Measurements from ENCODE around the gene ZNF423.

The ZNF423 gene

DNA sequence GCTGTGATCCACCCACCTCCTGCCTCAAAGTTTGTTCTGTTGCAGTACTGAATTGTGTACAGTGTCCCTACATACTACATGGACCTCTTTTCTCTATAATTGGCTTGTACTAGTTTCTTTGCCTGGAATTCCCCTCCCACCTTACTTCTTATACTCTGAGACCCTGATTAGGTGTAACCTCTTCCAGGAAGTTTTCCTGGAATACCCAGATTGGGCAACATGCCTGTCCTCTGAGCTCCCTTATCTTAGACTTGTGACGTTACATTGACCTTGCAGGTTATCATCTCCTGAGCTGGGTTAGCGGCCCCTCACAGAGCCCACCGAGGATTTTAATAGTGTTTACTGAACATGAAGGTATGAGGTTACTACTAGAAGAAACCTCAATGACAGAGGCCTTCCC is 237.0 kb downstream of the ZNF423 start:
- DNase-seq = no peak

DNA sequence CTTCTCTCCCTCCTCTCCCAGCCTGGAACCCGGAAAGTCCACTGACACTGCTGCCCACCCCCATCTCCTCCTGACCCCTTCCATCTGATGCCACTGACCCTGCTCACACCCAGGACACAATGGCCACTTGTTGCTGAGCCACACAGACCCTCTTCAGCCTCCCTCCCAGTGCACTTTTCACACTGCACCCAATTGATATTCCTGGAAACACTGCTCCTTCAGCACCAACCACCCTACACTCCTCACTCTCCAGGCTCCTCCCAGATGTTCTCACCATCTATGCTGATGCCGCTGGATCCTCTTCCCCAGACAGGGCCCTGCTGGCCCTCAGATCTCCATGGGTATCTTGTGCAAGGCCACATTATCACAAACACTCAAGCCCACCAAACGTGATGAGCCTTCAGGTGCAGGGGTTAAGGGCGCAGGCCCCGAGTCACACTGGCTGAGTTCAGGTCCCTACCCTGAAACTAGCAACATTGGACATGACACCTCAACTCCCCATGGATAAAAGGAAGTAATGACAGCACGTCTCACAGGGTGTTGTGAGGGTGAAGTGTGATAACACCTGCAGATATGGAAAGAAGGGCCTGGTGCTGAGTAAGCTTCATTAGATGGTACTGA is 238.1 kb downstream of the ZNF423 start:
- DNase-seq = no peak

DNA sequence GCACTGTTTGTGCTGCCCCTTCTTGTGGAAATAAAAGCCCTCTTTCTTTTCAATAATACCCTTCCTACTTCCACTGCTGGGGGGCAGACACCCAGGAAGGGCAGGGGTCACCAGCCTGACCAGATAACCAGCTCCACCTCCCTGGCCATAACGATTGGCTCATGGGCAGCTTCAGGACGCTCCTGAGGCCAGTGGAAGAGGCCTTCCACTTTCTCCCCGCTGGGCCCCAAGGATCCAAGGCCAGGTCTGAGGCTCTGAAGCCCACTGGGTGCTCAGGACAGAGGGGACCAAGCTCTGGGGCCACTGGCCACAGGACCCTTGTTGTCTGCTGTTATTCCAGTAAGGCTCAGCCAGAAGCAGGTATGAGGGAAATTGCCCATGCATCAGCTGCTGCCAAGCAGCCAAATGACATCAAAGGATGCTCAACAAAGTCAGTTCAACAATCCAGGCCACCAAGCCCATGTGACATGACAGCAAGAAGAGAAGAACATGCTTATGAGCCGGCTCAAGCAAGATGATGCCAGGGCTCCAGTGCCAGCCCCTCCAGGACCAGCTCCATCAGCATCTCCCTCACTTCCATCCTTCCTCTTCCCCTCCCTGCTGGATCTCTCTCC is 238.8 kb downstream of the ZNF423 start:
- DNase-seq = no peak

DNA sequence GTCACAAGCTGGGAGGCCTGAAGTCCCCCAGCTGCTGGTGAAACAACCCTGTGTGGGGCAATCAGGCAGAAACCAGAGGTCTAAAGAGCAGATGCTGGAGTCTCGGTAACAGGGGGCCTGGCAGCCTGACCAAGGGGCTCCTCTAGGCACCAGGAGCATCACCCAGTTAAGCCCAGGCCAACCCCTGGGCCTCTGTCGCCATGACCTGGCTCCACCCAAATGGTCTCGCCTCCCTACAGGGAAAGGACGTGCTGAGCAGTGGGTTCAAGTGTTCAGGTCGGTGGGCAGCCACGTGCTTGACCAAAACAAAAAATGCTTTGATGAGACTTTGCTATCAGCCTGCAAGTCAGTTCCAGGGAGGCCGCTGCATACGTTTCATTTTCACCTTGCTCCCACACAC is 240.3 kb downstream of the ZNF423 start:
- no peak for DNase-seq

DNA sequence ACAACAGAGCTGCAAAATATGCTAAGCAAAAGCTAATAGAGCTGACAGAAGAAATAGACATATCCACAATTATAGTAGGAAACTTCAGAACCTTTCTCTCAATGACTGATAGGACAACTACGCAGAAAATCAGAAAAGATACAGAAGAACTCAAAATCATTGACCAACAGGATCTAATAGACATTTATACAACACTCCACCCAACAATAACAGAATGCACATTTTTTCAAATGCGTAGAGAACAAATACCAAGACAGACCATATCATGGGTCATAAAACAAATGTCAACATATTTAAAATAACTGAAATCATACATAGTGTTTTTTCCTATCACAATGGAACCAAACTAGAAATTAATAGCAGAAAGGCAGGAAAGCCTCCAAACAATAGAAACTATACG is 244.9 kb downstream of the ZNF423 start:
- no peak for DNase-seq

GRCh38 chr16:49608779-49609178 is 247.1 kb downstream of the ZNF423 start:
- no peak for DNase-seq

GRCh38 chr16:49608098-49608497 is 247.8 kb downstream of the ZNF423 start:
- no peak for DNase-seq

DNA sequence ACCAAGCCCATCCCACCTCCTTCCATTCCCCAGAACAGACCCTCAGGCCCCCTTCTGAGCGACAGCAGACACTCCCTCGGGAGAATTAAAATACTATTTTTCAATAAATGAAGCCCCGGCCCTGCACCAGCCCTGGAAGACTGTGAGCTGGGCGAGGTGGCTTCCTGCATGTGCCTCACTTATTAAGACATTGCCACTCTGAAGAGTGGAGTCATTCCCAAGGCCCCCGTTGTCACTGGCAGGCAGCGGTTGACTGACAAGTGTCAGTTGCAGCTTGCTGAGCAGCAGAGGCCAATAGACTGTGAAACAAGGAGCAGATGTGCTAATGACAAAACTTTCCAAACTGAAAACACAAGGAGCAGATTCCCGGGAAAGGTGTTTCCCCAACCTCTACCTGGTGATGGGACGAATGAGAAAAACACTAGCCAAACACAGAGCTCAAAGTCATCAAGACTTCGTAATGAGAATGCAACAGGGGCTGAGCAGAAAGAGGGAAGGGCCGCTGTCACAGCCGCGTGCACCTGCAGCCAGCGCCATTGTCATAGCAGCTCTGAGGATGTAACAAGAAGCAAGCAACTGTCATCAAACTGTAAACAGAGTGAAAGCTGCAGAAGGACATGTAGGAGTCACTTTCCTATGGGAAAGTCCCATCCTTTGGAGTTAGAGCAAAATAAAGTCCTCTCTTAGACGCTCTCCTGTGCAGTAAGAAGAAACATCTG is 250.2 kb downstream of the ZNF423 start:
- DNase-seq = no peak

DNA sequence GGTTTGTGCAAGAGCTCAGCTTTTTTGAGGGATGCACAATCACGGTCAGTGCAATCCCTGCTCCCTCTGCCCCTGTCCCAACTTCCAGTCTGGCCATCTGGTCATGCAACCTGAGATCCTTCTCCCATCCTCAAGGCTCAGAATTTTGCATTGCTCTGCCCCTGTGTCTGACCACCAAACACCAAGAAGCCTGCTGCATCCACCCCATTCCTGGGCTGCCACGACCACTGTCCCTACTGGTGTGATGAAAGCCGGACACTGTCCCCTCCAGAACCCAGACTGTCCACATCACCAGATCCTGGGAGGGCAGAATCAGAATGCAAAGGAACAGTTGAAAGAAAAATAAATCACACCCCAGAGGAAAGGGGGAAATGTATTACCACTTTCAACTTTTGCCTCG is 251.3 kb downstream of the ZNF423 start:
- DNase-seq = no peak

DNA sequence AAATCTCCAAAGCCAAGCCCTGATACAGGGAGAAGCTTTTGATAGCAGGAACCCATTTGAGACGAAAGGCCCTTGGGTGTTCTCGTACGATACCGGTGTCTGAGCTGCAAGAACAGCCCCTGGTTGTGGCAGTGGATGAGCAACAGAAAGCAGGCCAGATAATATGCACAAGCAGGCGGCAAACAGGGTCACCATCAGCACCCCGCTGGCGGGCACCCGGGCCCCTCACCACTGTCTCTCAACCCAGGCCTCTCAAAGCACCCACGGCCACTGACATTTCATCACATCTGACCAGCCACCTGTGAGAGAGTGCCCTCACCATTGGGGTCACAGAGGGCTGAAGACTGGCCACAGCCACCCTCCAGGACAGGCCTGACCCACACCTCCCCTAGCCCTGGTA is 252.0 kb downstream of the ZNF423 start:
- no peak for DNase-seq

DNA sequence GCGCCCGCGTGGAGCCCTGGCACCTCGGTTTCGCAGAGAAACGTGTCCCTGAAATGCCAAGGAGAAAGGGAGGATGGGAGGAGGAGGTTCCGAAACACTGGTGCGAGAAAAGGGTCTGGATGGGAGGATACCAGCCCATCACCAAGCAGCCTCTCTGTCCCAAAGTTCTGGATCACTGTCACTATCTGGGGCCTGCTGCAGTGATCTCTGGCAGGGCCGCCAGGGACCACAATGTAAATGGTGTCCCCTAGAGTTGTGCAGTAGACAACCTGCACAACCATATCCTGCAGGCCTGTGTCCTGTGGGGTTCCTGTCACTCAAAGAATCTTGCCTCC is 253.0 kb downstream of the ZNF423 start:
- DNase-seq = no peak

DNA sequence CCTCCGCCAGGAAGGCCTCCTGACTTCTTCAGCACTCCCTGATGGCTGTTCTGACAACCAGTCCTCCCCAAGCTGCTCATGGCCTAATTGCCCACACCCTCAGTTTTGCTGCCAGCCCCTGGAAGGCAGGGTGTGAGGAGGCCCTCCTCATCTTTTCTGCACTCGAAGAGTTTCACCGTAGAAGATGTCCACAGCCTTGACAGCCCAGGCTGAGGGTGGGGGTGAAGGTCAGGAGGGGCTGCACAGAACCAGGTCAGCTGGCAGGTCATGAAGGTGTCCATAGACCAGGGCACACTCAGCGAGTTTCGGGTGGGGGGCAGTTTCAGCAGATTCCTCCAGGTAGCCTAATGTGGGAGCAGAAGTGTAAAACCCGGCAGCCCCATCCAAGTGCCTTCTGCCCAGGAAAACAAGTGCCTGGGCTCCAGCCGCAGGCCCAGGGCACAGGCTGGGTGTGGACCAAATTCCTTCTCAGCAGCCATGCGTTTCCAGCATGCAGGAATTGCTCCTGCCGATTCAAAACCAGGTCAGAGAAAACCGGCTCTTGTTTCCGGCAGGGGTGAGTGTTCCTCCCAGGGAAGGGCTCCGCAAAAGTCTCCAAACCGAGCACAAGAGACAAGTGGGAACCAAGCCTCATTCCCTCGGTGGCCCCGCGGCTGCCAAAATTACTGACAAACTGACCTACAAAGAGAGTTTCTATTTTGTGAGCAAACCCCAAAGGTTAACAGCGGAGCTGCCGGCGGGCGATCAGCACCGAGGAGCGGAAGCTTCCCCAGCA is 253.5 kb downstream of the ZNF423 start:
- no peak for DNase-seq

- no peak for DNase-seq
Observed at GRCh38 chr16:49601576-49601975, 254.3 kb downstream of the ZNF423 start.

- no peak for DNase-seq
Observed at GRCh38 chr16:49600976-49601375, 254.9 kb downstream of the ZNF423 start.

DNA sequence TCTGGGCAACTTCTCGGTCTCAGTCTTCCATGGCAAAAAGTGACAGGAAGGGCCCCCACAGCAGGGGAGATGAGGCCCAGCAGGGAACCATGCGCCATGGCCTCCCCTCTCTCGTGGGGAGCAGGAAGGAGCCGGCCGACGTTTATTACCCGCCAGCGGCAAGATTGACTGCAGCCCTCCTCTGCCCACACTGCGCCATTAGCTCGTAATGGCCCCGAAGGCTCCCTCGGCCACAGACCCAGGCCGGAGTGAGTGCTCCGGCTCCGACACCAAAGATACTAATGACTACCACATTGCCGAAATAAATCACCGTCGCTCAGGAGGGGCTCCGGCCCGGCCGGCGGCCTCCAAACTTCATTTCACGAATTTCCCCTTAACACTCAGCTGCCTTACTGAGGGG is 255.4 kb downstream of the ZNF423 start:
- DNase-seq = no peak

GRCh38 chr16:49599704-49600103 is 256.2 kb downstream of the ZNF423 start:
- no peak for DNase-seq

DNA sequence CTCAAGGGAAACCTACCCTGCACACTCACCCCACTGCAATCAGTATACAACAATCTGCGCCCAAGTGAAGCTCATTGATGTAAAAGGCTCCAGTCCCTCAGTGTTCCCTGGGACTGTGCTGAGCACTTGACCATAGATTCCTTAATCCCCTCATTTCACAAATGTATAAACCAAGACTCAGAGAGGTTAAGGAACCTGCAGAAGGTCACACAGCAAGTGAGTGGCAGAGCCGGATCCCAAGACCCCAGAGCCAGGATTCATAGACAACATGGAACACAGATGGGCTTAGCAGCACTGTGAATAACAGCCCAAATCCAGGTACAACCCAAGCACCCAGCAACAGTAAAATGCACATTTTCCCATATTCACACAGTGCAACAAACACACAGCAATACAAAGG is 256.6 kb downstream of the ZNF423 start:
- no peak for DNase-seq

GRCh38 chr16:49598383-49599170 is 257.3 kb downstream of the ZNF423 start:
- DNase-seq = no peak

- DNase-seq = no peak
Observed at GRCh38 chr16:49597796-49598195, 258.1 kb downstream of the ZNF423 start.

DNA sequence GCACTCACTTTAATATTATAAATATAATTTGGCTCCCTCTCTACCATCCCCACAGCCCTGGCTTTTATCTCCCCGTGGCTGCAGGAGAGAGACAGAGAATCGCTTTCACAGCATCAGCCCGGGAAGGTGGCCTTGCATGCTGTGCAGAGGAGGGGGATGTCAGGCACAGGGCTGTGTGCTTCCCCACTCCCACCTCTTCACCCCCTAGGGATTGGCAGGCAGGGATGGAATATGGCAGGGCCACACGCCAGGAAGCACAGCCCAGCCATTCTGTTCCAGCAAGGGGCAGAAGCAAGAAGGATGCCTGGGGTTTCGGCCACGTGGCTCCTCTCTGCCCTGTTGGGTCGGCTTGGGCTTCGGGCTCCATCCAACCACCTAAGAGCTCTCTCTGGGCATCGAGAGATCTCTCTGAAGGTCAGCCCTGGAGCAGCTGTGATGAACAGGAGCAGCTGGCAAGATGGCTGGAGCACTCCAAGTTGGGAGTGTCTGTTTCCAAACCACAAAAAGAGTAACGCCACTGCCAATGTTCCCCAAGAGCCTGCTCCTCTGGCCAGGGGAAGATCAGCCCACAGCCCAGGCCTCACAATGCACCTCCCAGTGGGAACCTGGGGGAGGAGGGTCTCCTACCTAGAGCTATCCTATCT is 259.1 kb downstream of the ZNF423 start:
- DNase-seq = no peak

DNA sequence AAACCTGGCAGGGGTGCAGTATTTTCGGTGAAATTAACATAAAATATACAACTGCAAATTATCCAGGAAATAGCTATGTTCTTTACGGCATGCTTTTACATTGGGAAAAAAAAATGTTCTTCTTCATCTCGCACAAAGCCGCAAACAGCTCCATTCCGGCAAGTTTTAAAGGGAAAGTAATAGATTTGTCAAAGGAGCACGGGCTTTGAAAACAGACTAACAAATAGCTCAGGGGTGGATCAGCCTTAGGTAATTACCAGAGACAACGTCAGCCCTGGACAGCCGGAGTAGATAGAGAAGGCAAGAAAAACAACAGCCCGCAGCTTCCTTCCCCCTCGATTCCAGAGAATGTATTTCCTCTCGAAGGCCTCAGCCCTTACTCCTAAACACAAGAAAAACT is 259.8 kb downstream of the ZNF423 start:
- no peak for DNase-seq

DNA sequence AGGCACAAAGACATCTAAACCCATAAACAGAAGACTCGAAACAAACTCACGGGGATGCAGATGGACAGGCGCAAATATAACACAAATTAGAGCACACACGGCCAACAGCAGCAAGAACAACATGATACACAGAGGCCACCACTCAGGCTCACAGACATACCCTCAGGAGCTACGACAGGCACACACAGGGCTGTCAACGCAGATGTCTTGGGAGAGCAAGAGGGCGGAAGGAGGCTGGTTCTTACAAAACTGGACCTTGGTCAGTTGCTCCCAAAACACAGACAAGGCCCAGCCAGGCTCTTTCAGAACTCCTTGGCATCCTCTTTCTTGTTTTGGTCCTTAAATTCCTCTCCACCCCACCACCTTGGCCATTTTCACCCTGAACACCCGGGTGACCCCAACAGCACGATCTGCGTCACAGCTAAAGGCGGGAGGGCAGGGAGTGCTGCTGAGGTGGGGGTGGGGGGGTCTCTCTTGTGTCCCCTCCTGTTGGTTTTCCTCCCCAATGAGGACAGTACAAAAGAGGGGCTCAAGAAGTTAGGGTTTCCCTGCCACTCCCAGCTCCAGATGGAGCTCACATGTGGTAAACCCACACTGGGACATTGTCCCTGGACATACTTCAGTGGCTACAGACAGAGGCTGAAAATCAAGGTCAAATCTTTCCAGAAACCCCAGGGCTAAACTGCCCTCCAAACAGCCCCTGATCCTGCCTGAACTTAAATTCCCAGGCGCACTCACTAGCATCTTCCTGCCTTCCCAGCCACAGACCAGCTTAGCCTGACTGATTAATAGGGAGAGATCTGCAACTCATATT is 261.0 kb downstream of the ZNF423 start:
- DNase-seq = no peak

Measured in NCI-H1417 treated with DMSO at 0.1 percent for 48 hours (cell line).